GM19035 (cell line): Measurements from ENCODE around the gene RAD1.

Experiments
- ATAC-seq: cut with Tn5 transposase; IDR thresholded peaks from one replicate; pipeline ENCODE4 v1.9.1; 2021; ENCODE audit not compliant: unreplicated experiment

RAD1 gene

GRCh38 chr5:34918025-34918424 lies 2.7 kb upstream of the RAD1 start:
- ATAC-seq = no peak

DNA sequence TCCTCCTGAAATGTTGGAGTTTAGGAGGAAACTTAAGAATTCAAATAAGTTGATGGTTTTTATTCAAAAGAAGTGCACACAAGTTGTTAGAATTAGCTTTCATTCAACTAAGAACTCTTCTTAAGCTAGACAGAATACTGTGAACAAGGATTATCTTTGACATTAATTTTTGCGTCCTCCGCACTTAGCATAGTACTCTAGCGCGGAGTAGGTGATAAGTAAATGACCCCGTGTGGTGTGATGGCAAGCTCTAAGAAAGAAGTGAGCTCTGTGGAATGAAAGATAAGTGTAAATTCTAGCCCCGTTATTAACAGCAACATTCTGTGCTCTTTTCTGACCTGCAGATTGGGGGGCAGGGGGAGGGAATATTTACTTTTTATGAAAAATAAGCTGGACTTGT lies 1.2 kb upstream of the RAD1 start:
- no peak for ATAC-seq

DNA sequence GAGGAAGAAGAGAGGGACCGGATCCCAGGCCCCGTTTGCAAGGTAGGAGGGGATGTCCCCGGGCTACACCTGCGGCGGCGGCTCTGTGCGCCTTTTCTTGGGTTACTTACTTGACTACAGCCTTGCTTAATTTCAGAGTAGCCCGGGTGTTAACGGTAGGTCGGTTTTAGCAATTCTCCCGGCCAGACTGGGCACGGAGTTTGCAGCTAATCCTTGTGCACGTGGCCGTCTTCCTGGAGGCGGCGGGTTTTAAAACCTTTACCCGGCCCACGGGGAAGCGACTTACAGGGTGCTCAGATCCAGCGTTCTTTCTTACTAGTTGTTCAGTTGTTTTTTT lies 520 bp upstream of the RAD1 start:
- peak; percentile 17 for ATAC-seq

GRCh38 chr5:34914671-34915138 lies 599 bp downstream of the RAD1 start:
- ATAC-seq = peak; percentile 16

GRCh38 chr5:34913072-34913471 lies 2.2 kb downstream of the RAD1 start:
- ATAC-seq = no peak

DNA sequence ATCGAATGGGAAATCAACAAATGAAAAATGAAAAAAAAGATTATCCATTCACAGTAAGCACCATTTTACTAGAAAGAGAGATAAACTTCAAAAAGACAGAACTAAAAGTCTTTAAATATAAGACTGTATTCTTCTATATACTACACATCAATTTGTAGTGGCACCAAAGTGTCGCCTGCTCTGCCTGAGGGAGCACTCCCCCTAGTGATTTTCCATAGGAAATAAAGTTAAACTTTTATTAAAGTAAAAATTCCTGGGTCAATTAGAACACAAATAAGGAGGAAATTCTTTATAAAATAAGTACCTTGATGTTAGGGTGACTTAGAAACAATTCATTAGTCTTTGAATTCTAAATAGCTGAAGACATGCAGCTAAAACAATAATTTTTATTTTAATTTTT lies 9.7 kb downstream of the RAD1 start:
- ATAC-seq = no peak

- ATAC-seq = no peak
These were observed 12.0 kb downstream of the RAD1 start for GRCh38 chr5:34903260-34903659.

DNA sequence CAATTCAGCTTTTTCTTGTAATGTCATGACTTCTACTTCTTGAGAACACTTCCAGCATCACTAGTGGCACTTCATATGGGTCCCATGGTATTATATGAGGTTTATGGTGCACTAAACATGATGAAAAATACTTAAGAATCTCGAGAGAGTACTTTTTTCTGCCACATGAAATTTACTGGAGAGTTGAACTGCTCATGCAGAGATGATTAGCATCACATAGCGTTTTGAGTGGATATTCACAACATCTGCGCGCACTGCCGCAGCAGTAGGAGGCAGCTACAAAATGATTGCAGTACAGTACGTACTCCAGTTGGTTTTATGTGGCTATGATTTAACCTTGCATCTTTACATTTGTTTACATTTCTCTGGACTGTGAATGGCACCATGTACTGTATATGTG lies 14.7 kb downstream of the RAD1 start:
- ATAC-seq = no peak

- ATAC-seq = no peak
These were observed 16.2 kb downstream of the RAD1 start for GRCh38 chr5:34899066-34899465.

- ATAC-seq = peak; percentile 74
These were observed 16.9 kb downstream of the RAD1 start for GRCh38 chr5:34898258-34898895.

DNA sequence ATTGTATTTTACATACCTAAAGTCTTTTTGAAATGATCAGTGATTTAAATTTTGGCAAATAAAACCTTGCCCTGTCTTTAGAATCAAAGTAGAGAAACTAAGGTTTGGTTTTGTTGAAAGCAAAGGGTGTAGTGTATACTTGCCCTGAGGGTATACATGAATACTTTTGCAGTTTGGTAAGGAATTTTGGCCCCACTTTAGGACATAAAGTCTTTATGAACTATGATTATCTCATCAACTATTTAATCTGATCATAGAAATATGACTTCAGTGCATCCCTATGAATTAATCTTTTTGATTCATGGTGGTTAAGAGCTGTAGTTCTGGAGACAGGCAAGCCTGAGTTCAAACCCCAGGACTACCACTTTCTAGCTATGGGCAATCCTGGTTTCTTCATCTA lies 17.7 kb downstream of the RAD1 start:
- ATAC-seq = no peak

DNA sequence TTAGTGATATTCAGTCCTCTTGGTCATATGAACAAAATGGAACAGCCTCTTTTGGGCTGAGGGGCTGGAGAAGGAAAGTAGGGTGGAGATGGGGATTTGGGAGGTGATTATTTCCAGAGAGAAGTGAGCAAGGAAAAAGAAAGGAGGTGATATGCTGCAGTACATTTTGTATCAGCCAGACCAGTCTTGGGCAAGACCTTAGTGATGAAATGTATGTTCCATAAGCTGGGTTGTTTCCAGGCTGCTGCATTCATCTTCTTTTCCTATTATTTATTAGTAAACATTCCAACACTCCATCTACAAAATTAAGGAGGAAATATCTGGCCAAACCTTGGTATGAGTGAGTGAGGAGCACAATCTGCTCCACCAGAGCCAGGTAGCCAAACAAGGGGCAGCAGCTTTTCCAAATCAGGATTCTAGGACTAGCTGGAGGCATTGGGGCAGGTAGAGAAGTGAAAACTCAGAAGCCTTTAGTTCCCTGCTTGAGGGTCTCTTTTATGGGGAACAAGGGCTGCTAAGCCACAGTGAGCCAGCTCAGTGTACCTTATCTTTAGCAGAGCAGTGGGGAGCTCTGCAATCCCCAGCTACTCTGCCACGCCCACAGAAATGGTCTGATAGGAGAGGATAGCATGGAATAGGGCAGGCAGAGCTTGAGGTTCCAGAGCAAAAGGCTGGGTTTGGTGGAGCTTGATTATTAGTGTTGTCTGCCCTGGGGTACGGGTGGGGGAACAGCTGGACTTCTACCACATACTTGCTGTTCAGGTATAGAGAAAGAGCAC lies 19.5 kb downstream of the RAD1 start:
- no peak for ATAC-seq

DNA sequence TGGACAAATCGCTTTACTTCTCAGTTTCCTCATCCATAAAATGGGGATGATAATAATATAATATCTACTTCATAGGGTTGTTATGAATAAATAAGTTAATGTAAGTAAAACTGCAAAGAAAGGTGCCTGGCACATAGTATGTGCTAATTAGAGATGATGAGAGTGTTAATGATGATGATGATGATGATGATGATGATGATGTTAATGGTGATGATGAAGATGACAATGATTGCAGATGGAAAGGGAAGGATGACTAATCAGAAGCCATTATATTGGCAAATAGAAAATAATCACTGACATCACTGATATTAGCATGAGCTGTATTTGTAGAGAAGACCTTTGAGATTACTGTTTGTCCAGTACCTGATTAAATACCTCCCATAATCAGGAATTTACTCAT lies 20.6 kb downstream of the RAD1 start:
- ATAC-seq = no peak

- no peak for ATAC-seq
These were observed 22.9 kb downstream of the RAD1 start for GRCh38 chr5:34892414-34892813.

GRCh38 chr5:34891981-34892380 lies 23.3 kb downstream of the RAD1 start:
- ATAC-seq = no peak

GRCh38 chr5:34889394-34889793 lies 25.9 kb downstream of the RAD1 start:
- ATAC-seq = no peak

DNA sequence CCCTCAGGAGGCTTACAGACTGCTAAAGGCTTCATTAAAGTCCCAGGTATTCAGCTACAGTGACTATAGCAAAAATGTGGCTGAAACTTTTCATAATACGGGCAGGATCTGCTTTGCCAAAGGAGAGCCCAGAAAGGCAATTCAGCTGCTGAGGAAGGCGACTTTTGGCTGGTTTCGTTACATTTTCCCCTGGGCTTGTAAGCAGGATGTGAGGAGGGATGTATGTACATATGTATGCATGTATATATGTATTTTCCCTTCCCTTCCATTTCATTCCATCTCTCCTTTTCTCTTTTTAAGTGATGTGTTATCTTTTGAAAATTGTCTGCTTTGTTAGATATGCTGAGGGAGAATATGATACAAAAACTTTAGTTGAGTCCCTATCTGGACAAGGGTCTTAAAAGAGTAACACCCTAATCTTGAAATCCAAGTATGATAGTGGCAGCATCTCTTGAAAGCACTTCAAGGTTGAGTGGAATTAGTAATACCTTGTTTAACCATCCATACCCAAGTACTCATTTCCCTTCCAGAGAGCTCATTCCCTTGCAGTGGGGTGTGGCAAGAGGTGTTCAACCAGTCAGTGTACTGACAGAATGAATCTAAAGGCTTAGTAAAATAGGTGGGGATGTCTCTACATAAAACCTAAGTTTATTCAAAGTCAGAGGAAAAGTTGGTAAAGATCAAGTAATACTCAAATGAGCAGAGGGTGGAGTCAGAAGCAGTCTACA lies 28.7 kb downstream of the RAD1 start:
- ATAC-seq = no peak

DNA sequence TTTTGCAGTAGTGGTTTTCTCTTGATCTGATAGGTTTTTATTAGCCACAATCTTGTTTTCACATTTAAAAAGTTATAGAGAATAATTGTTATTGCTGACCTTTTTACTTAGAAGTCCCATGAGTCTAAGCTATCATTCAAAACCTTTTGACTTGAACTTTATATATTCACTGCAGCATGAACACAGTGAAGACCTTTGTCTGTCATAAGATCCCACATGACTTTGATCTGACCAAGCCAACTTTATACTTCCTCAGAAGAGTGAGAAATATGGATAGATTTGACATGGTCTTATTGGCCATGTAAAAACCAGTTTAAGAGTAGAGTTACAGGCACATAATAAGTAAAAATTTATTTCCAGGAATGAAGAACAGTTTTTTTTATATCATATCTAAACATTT lies 34.1 kb downstream of the RAD1 start:
- ATAC-seq = no peak

GRCh38 chr5:34876275-34876674 lies 39.0 kb downstream of the RAD1 start:
- no peak for ATAC-seq

DNA sequence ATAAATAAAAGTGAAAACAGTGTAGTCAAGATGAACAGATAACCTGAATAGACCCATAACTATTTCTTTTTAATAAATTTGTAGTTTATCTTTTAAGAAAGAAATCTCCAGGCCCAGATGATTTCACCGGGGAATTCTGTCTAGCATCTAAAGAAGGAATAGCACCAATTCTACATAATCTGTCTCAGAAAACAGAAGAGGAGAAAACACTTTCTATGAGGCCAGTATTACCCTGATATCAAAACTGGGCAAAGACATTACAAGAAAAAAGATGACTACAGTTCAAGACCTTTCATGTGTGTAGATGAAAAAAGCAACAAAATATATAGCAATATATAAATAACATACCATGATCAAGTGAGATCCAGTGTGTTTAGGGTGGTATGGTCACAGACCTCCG lies 44.9 kb downstream of the RAD1 start:
- no peak for ATAC-seq

GRCh38 chr5:34869256-34869655 lies 46.0 kb downstream of the RAD1 start:
- no peak for ATAC-seq

DNA sequence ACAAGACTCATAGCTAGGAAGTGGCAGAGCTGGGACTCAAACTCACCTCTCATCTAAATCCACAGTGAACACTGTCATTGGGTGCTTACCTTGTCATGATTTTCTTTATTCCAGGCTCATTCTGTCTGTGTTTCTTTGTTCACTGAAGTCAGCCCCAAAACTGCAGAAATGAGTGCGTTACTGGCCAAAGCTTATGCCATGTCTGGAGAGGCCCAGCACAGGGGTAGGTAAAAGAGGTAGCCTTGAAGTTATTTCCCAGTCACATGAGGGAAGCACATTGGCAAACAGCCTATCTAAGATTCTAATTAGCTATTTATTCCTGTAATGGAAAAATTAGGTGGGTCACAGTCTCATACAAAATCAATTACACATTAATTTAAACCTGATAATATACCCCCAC lies 46.5 kb downstream of the RAD1 start:
- ATAC-seq = no peak
